HEK293 (cell line): ENCODE measurements around the gene SLC4A1.

Experiments used
- BCL11B ChIP-seq: fragments of 450-650 bp; formaldehyde crosslinking; IDR thresholded peaks from 2 replicates; pipeline ENCODE4 v1.5.1; 2016; ENCODE audit warnings: low read depth, missing biosample characterization, missing genetic modification characterization
- EGR2 ChIP-seq: fragments of 450-650 bp; formaldehyde crosslinking; IDR thresholded peaks from 2 replicates; pipeline ENCODE4 v1.5.1; 2016; ENCODE audit warnings: low read depth, missing biosample characterization, missing genetic modification characterization
- GLI4 ChIP-seq: fragments of 450-650 bp; formaldehyde crosslinking; IDR thresholded peaks from 2 replicates; pipeline ENCODE4 v1.5.1; 2016; ENCODE audit warnings: missing biosample characterization, missing genetic modification characterization
- HOXA7 ChIP-seq: sonication (generic); formaldehyde crosslinking; IDR thresholded peaks from 2 replicates; pipeline ENCODE4 v1.8.1; 2022; ENCODE audit warnings: missing genetic modification reagents, borderline replicate concordance
- IKZF3 ChIP-seq: fragments of 450-650 bp; IDR thresholded peaks from 2 replicates; pipeline ENCODE4 v1.5.0; 2018; ENCODE audit warnings: missing biosample characterization, mild to moderate bottlenecking, missing genetic modification characterization, moderate library complexity
- KLF7 ChIP-seq: fragments of 450-650 bp; formaldehyde crosslinking; IDR thresholded peaks from 2 replicates; pipeline ENCODE4 v1.5.1; 2016; ENCODE audit warnings: missing biosample characterization, missing genetic modification characterization, borderline replicate concordance
- PATZ1 ChIP-seq: fragments of 450-650 bp; formaldehyde crosslinking; IDR thresholded peaks from 2 replicates; pipeline ENCODE4 v1.5.1; 2016; ENCODE audit warnings: missing biosample characterization, missing genetic modification characterization
- PBX3 ChIP-seq: sonication (generic); formaldehyde crosslinking; IDR thresholded peaks from 2 replicates; pipeline ENCODE4 v1.8.1; 2022; ENCODE audit warnings: mild to moderate bottlenecking, moderate library complexity, missing genetic modification reagents
- SP2 ChIP-seq: fragments of 450-650 bp; formaldehyde crosslinking; IDR thresholded peaks from 2 replicates; pipeline ENCODE4 v1.5.1; 2016; ENCODE audit warnings: missing biosample characterization, missing genetic modification characterization
- SP7 ChIP-seq: fragments of 450-650 bp; formaldehyde crosslinking; IDR thresholded peaks from 2 replicates; pipeline ENCODE4 v1.5.1; 2016; ENCODE audit warnings: missing biosample characterization, missing genetic modification characterization
- WT1 ChIP-seq: fragments of 450-650 bp; formaldehyde crosslinking; IDR thresholded peaks from 2 replicates; pipeline ENCODE4 v1.5.1; 2016; ENCODE audit warnings: missing biosample characterization, missing genetic modification characterization
- ZBTB44 ChIP-seq: fragments of 450-650 bp; IDR thresholded peaks from 2 replicates; pipeline ENCODE4 v1.5.1; 2018; ENCODE audit warnings: missing biosample characterization, mild to moderate bottlenecking, missing genetic modification characterization
- ZFHX2 ChIP-seq: fragments of 450-650 bp; formaldehyde crosslinking; conservative IDR thresholded peaks from 2 replicates; pipeline ENCODE4 v1.5.1; 2016; ENCODE audit warnings: missing biosample characterization, missing genetic modification characterization
- ZNF202 ChIP-seq: fragments of 450-650 bp; formaldehyde crosslinking; IDR thresholded peaks from 2 replicates; pipeline ENCODE4 v1.5.1; 2016; ENCODE audit warnings: missing biosample characterization, missing genetic modification characterization, borderline replicate concordance
- ZNF24 ChIP-seq: fragments of 450-650 bp; formaldehyde crosslinking; IDR thresholded peaks from 2 replicates; pipeline ENCODE4 v1.5.1; 2016; ENCODE audit warnings: missing biosample characterization, missing genetic modification characterization
- ZNF398 ChIP-seq: fragments of 450-650 bp; formaldehyde crosslinking; IDR thresholded peaks from 2 replicates; pipeline ENCODE4 v1.5.1; 2017; ENCODE audit warnings: missing biosample characterization, missing genetic modification characterization
- ZNF501 ChIP-seq: fragments of 450-650 bp; formaldehyde crosslinking; IDR thresholded peaks from 2 replicates; pipeline ENCODE4 v1.5.1; 2016; ENCODE audit warnings: missing biosample characterization, missing genetic modification characterization
- ZNF544 ChIP-seq: fragments of 450-650 bp; formaldehyde crosslinking; IDR thresholded peaks from 2 replicates; pipeline ENCODE4 v1.5.0; 2017; ENCODE audit warnings: missing biosample characterization, missing genetic modification characterization
- ZNF548 ChIP-seq: fragments of 450-650 bp; formaldehyde crosslinking; IDR thresholded peaks from 2 replicates; pipeline ENCODE4 v1.5.1; 2016; ENCODE audit warnings: missing biosample characterization, missing genetic modification characterization
- ZNF600 ChIP-seq: fragments of 450-650 bp; formaldehyde crosslinking; IDR thresholded peaks from 2 replicates; pipeline ENCODE4 v1.5.1; 2016; ENCODE audit warnings: missing biosample characterization, missing genetic modification characterization
- ZNF629 ChIP-seq: fragments of 450-650 bp; formaldehyde crosslinking; IDR thresholded peaks from 2 replicates; pipeline ENCODE4 v1.5.1; 2017; ENCODE audit warnings: missing biosample characterization, missing genetic modification characterization
- ZNF777 ChIP-seq: fragments of 450-650 bp; formaldehyde crosslinking; IDR thresholded peaks from 2 replicates; pipeline ENCODE4 v1.5.1; 2017; ENCODE audit warnings: missing biosample characterization, missing genetic modification characterization, borderline replicate concordance
- ZSCAN4 ChIP-seq: fragments of 450-650 bp; formaldehyde crosslinking; IDR thresholded peaks from 2 replicates; pipeline ENCODE4 v1.5.1; 2017; ENCODE audit warnings: missing biosample characterization, missing genetic modification characterization
- ZSCAN5A ChIP-seq: fragments of 450-650 bp; formaldehyde crosslinking; IDR thresholded peaks from 2 replicates; pipeline ENCODE4 v1.5.1; 2016; ENCODE audit warnings: missing biosample characterization, missing genetic modification characterization

The SLC4A1 gene

GRCh38 chr17:44200478-44201155 lies 67.3 kb downstream of the SLC4A1 start (continued):
- TF ChIP-seq ZNF501 (tag by site-specific recombination) (peak; percentile 68; the same call in 1 of the 2 replicates), PBX3 (CRISPR knock-in tag) (peak; percentile 17; the same call in 1 of the 2 replicates), ZNF398 (tag by site-specific recombination) (peak; percentile 94), SP7 (peak; percentile 46; the same call in 1 of the 2 replicates), BCL11B (tag by site-specific recombination) (0 out of 2 replicates have a peak, but pooled peaks have one; percentile 35), ZSCAN4 (no peak), ZNF777 (tag by site-specific recombination) (0 out of 2 replicates have a peak, but pooled peaks have one; percentile 18), WT1 (no peak), IKZF3 (tag by site-specific recombination) (no peak), ZSCAN5A (tag by site-specific recombination) (0 out of 2 replicates have a peak, but pooled peaks have one; percentile 27), SP2 (tag by site-specific recombination) (no peak), ZNF600 (tag by site-specific recombination) (peak; percentile 83), ZFHX2 (tag by site-specific recombination) (peak; percentile 63), KLF7 (tag by site-specific recombination) (peak; percentile 44), ZBTB44 (tag by site-specific recombination) (no peak), HOXA7 (CRISPR knock-in tag) (no peak), GLI4 (tag by site-specific recombination) (0 out of 2 replicates have a peak, but pooled peaks have one; percentile 18), EGR2 (tag by site-specific recombination) (peak; percentile 50; the same call in 1 of the 2 replicates), PATZ1 (tag by site-specific recombination) (peak; percentile 44; the same call in 1 of the 2 replicates), ZNF24 (tag by site-specific recombination) (peak; percentile 41; the same call in 1 of the 2 replicates), ZNF548 (tag by site-specific recombination) (no peak), ZNF544 (tag by site-specific recombination) (no peak), ZNF202 (tag by site-specific recombination) (no peak), ZNF629 (tag by site-specific recombination) (0 out of 2 replicates have a peak, but pooled peaks have one; percentile 14)
